GM19324 (cell line): ENCODE data around the gene FMN1.
A peak's percentile ranks its signal among the peaks of the same experiment; 100 is the strongest.

Experiments used
- ATAC-seq: cut with Tn5 transposase; IDR thresholded peaks from one replicate; pipeline ENCODE4 v1.9.1; 2021; ENCODE audit warnings: mild to moderate bottlenecking, moderate library complexity; ENCODE audit not compliant: unreplicated experiment, low FRiP score

Gene FMN1

DNA sequence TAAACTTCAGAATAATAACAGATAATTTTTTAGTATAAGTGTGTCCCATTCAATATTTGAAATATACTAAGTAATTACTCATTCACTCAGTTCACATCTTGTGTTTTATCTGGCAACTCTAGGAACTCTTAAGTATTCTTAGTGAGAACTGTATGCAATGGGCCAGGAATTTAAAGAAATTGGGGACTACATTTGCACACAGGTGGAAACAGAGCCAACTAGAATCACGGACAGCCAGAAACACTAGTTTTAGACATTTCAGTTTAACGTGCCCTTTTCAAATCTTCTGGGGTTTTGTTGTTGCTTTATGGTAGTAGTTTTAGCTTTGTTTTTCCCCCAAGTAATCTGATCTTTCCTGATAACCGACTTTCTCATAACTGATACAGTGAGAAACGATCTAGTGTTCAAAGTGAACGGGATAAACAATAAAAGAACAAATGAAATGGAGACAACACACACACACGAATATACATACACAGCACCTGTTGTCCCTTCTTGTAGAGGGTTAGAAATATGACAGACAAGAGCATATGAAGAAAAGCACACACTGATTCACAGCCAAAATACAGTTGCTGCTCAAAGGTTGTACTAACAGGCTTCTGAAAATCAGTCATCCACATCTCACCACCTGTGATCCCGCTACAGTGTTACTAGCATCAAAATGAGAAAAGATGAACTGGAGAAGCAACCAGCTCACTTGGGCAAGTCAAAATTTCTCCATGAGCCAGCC is 167.0 kb downstream of the FMN1 start:
- ATAC-seq, result no peak

- no peak for ATAC-seq
Observed at GRCh38 chr15:33026614-33027013, 167.9 kb downstream of the FMN1 start.

DNA sequence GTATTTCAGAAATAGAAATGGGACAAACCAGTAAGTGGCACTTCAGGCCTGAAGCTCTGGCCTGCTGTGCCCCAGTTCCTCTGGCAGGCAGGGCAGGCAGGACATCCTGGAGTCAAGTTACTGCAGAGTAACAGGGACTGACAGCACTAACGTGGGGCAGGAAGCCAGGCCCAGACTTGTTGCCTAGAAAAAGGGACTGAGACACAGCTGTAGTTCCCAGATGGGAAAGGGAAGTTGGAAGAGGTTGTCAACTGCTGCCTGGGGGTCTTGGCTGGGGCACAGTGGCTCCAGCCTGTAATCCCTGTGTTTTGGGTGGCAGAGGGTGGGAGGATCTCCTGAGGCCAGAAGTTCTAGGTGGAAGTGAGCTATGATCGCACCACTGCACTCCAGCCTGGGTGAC is 171.9 kb downstream of the FMN1 start:
- no peak for ATAC-seq

DNA sequence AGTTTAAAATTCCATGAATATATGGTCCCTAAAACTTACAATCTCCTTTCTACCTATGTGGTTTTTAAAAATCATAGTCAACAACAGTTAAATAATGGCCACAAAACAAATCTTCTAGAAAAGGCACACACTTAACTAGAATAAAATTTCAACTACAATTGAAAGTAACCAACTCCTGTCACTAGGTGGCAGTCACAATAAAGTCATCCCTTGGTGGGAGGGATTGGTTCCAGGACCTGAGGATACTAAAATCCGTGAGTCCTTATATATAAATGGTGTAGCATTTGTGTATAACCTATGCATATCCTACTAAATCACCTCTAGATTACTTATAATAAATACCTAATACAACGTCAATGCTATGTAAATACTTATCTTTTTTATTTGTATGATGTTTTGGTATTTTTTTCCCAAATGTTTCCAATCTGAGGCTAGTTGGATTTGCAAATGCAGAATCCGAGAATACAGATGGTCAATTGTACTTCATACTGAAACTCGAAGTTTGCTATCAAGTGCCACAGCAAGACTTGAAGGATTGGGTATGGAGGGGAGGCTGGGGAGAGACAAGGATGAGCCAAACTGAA is 172.6 kb downstream of the FMN1 start:
- ATAC-seq, result no peak

DNA sequence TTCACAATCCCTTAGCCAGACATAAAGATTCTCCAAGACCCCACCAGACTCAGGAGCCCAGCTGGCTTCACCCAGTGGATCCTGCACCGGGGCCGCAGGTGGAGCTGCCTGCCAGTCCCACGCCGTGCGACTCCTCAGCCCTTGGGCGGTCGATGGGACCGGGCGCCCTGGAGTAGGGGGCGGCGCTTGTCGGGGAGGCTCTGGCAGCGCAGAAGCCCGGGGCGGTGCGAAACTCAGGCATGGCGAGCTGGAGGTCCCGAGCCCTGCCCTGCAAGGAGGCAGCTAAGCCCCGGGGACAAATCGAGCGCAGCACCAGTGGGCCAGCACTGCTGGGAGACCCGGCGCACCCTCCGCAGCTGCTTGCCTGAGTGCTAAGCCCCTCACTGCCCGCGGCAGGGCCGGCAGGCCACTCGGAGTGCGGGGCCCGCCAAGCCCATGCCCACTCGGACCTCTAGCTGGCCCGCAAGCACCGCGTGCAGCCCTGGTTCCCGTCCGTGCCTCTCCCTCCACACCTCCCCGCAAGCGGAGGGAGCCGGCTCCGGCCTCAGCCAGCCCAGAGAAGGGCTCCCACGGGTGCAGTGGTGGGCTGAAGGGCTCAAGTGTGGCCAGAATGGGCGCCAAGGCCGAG is 175.0 kb downstream of the FMN1 start:
- ATAC-seq, result no peak

GRCh38 chr15:33016405-33017024 is 178.0 kb downstream of the FMN1 start:
- no peak for ATAC-seq

DNA sequence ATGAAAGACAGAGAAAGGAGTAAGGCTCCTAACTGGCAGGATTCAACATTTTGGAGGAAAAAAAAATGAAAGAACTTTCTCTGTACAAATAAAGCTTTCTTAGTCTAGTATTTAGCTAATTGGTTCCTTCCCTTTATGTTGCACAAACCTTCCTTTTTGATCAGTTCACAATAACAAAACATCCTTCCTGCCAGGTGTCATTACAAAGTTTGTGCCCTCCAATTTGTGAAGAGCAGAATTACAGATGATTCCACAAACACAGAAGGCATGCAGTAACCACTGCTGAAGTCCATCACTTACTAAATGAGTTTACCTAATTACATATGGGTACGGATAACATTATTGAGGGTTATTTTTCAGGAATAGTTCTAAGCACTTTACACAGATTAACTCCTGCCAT is 179.9 kb downstream of the FMN1 start:
- ATAC-seq, result no peak

DNA sequence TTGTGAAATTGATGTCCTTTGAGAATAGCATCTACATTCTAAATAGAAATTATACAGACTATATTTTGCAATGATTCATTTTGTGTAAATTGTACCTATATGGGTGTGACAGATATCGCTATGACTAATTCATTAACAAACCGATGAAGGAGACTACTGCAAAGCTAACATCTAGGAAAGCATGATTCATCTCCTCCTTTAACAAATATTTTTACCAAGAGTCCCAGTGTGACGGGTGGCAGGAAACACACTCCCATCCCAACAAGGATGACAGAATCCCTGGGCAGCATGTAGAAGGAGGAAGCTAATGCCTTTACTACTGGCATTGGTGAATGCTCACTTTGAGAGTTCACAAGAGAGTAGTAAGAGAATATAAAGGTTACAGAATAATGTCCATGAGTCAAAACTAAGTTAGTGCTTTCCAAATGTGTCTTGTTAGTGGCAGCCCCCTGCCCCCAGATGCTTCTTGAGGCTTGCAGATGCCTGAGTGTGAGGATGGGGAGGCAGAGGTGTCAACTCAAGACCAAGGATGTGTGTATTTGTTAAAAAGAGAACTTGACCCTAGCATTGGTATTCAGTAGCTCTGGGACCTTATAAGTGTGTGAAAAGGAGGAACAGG is 180.6 kb downstream of the FMN1 start:
- no peak for ATAC-seq

DNA sequence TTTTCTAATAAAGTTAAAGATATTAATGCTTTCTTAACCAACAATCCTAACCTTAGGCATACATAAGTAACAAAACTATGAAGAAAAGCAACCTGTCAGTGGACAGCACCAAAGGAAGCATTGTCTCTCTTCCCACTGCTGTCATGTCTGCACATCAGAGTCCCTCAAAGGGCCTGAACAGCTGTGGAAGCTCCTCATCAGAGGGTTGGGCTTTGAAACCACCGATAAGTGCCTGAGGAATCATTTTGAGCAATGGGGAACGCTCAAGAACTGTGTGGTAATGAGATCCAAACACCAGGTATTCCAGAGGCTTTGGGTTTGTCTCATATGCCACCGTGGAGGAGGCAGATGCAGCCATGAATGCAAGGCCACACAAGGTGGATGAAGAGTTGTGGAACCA is 182.5 kb downstream of the FMN1 start:
- ATAC-seq, result no peak

- ATAC-seq, result no peak
Observed at GRCh38 chr15:33009603-33010002, 184.9 kb downstream of the FMN1 start.

DNA sequence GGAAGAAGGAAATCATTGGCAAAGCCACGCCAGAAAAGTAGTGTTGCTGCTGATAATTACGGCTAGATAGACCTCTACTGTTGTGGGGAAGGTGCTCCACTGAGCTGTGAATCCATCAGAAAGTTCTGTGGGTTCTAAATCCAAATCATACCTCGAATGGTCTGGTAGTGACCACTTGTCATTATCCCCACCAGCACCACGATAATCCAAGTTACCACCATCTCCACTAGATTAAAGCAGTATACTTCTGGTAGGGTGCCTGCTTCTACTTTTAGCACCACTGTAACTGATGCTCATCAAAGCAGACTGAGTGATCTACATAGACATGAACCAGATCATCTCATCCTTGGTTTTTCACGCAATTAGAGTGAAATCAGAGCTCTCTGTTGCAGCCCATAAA is 185.5 kb downstream of the FMN1 start:
- no peak for ATAC-seq

DNA sequence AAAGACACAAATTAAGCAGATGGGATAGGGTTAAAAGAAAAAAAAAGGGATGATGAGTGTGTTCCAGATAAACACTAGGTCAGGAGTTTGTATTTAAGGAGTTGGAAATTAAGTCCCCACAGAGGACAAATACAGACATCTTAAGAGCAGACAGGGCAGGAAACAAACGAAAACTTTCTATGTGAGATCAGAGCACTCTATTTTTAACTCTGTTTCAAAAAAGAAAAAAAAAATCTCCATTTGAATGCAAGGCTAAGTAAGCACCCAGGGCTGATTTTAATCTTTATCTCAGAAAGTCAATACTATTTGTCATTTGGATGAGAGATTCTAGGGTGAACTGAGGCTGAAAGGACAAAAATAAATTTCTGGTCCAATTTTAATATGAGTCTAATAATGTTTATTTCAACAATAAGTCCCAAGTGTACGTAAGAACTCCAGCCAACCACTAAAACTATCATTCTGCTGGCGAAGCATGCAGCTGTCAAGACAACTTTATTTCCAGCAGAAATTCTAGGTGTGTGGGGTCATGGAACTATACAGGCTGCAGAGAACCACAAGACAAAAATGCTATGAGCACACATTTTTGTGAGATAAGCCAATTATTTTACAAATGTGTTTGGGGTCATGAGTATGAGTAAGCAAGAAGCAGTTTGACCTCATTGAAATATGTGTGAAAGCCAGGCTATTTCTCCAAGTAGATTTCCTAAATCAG is 186.1 kb downstream of the FMN1 start:
- ATAC-seq, result no peak

DNA sequence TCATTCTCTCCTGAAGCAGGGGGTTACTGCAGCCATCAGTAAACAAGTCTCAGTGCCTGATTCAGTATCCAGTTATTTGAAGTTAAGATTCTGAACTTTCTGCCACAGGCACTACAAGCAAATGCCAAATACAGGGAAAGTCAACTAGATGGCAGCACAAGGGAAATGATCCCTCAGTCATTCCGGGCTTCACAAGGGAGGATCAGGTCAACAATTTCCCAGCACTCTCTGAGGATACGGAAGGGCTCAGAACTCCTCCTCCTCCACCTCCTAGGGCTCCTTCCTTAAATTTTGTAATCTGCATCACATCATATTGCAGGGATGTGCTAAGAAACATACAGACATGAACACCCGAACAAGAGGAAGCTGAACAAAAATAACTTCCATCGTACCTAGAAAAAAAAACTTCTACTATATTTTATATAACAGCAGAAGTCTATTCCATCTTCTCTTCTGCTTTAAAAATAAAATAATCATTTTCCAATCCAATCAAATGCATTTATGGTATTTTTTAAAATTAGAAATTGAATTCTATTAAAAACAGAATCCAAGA is 187.1 kb downstream of the FMN1 start:
- no peak for ATAC-seq

GRCh38 chr15:33005582-33005981 is 188.9 kb downstream of the FMN1 start:
- peak; percentile 53 for ATAC-seq

GRCh38 chr15:33001926-33002325 is 192.6 kb downstream of the FMN1 start:
- no peak for ATAC-seq

DNA sequence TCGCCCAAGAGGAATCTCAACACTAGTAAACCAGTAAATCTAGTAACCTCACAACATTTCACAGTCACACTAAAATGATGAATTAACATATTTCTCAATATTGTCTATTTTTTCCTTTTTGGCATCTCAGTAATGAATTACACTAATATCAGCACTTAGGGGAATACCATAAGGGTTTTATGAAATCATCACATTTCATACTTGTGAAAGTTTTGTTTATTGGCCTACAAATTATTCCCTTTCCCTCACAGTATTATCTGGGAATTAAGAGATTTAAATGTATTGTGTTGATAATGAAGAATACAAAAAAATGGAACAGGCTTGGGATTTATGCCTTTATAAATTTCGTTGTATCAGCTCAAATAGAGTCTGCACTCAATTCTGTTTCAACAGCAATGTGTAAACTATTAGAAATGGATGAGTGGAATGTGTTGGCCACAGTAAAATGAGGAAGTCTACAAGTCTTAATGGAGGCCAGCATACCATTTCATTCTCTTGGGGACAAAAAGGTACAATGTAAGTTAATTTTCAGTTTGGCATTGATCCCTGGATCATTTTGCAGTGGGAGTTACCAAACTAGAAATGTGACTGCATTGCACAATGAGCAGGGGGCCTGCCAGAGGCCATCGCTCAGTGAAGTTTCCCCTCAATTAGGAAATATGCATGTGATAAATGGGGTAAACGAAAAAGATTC is 195.4 kb downstream of the FMN1 start:
- ATAC-seq, result no peak

- no peak for ATAC-seq
Observed at GRCh38 chr15:32998182-32998581, 196.3 kb downstream of the FMN1 start.

DNA sequence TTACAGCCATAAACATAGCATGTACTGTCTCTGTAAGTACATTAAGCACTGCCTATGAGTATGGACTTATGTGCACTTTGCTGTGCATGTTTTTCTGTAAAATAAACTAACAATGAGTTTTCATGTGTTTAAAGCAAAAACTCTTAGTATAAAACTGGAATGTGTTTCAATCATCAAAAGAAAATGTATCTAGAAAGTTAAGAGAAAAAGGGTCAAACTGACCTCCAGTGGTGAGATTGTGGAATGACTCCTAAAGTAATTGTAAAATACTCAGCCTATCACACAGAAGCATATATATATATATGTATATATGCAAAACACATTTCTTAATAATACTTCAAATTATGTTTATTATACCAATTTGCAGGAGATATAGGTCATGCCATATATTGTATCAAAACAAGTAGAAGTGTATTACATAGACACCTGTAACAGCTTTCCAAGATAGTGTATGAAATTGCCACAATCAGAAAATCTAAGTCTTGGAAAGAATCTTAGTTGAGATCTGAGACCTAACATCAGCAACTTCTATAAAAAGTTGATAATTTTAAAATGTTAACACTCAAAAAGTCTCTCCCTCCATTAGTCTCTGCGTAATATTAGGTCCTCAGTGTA is 199.6 kb downstream of the FMN1 start:
- ATAC-seq, result no peak

DNA sequence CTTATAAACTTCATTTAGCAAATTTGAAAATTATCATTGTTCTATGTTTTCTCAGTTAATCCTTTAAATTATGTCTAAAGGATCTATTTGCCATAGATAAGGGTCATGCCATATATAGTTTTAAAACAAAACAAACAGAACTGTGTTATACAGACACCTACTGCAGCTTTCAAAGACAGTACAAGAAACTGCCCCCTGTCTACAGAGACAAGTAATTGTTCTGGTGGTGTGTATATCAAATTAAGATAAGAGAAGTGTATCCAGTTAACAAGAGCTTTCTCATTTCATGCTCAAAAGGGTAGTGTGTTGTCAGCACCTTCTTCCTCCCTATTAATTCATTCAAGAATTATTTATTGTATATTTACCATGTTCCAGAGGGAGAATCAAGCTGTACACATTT is 201.2 kb downstream of the FMN1 start:
- no peak for ATAC-seq
